Measurements from ENCODE around the gene TEX53.

Gene TEX53

GRCh38 chr9:114678795-114679194 lies 21.2 kb upstream of the TEX53 start:
- no peak for DNase-seq

GRCh38 chr9:114678130-114678529 lies 20.5 kb upstream of the TEX53 start:
- DNase-seq: no peak

GRCh38 chr9:114677418-114677817 lies 19.8 kb upstream of the TEX53 start:
- DNase-seq: no peak

GRCh38 chr9:114676901-114677300 lies 19.3 kb upstream of the TEX53 start:
- DNase-seq: no peak

GRCh38 chr9:114674798-114675540 lies 17.4 kb upstream of the TEX53 start:
- no peak for DNase-seq

GRCh38 chr9:114674076-114674797 lies 16.6 kb upstream of the TEX53 start:
- no peak for DNase-seq

GRCh38 chr9:114671605-114672004 lies 14.0 kb upstream of the TEX53 start:
- no peak for DNase-seq

GRCh38 chr9:114669961-114670360 lies 12.4 kb upstream of the TEX53 start:
- DNase-seq: no peak

GRCh38 chr9:114668146-114668545 lies 10.5 kb upstream of the TEX53 start:
- no peak for DNase-seq

GRCh38 chr9:114666851-114667250 lies 9.2 kb upstream of the TEX53 start:
- no peak for DNase-seq

GRCh38 chr9:114666401-114666800 lies 8.8 kb upstream of the TEX53 start:
- no peak for DNase-seq

- no peak for DNase-seq
Measured at GRCh38 chr9:114664181-114664580, 6.6 kb upstream of the TEX53 start.

GRCh38 chr9:114662081-114662989 lies 4.7 kb upstream of the TEX53 start:
- peak; percentile 47 to 65 for DNase-seq

GRCh38 chr9:114656301-114656700 lies 1.3 kb downstream of the TEX53 start:
- DNase-seq: no peak

- no peak for DNase-seq
Measured at GRCh38 chr9:114655689-114656088, 1.9 kb downstream of the TEX53 start.

GRCh38 chr9:114653556-114654159 lies 3.9 kb downstream of the TEX53 start:
- peak; percentile 81 to 88 for DNase-seq

GRCh38 chr9:114652776-114653555 lies 4.6 kb downstream of the TEX53 start:
- DNase-seq: no peak

GRCh38 chr9:114643896-114644295 lies 13.7 kb downstream of the TEX53 start:
- no peak for DNase-seq

GRCh38 chr9:114643001-114643400 lies 14.6 kb downstream of the TEX53 start:
- no peak for DNase-seq

GRCh38 chr9:114641967-114642366 lies 15.6 kb downstream of the TEX53 start:
- DNase-seq: no peak

- no peak for DNase-seq
Measured at GRCh38 chr9:114638404-114638803, 19.2 kb downstream of the TEX53 start.

GRCh38 chr9:114634387-114634786 lies 23.2 kb downstream of the TEX53 start:
- no peak for DNase-seq
